ENCODE data around the gene UNC45A. TPM values are rescaled to one million over a fixed set of nuclear protein-coding genes. Genes with fewer than 3 reads are reported as not detected.

The UNC45A gene
- total RNA-seq, 1 donor from 2014 or later: 56.2 TPM

DNA sequence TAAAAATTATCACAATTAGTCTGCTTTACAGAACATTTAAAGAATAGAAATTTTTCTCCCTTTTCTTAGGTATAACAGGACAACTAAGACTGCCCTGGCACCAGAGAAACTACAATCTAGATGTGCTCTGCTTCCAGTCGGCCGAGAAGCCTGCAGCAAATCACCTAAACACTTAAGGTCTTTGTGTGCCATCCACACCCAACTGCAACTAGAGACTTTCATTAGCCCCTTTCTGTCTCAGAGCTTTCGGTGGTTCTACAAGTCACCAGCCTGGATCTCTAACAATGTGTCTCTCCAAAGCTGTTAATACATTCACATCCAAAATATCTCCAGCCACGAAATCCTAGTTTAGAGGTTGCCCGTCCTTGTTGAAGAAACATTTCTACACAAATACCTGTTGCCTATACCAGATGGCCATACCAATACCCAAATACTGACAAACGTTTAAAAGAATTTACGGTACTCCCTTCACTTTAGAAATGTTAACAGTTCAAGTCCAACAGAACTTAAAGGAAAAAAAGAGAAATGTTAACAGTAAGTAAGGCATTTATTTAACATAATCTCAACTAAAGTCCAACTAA lies 52.6 kb downstream of the UNC45A start:
- H4K20me1 ChIP-seq (ENCODE audit: insufficient read depth, low read length): peaks cover 4% of the 10 kb centered on the region

DNA sequence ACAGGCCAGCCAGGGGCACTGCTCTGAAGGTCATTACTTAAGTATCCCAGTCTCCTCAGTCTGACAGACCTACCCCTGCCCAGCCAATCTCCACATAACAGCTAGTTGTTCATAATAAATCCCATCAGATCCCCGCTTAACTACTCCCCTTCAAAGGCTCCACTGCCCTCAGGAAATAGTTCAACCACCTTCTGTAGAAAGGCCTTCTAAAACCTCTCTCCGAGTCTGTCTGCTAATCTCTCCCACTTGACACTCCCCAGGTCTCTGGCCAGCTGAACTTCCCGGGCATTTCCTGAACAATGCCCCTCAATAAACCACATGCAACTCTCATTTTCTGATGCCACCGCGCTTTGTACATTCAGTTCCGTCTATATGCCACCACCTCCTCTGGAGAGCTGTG lies 53.2 kb downstream of the UNC45A start:
- no peak overlapping the region for H3K4me2 ChIP-seq (ENCODE audit: low read length)
- TF ChIP-seq, protein P1, sequence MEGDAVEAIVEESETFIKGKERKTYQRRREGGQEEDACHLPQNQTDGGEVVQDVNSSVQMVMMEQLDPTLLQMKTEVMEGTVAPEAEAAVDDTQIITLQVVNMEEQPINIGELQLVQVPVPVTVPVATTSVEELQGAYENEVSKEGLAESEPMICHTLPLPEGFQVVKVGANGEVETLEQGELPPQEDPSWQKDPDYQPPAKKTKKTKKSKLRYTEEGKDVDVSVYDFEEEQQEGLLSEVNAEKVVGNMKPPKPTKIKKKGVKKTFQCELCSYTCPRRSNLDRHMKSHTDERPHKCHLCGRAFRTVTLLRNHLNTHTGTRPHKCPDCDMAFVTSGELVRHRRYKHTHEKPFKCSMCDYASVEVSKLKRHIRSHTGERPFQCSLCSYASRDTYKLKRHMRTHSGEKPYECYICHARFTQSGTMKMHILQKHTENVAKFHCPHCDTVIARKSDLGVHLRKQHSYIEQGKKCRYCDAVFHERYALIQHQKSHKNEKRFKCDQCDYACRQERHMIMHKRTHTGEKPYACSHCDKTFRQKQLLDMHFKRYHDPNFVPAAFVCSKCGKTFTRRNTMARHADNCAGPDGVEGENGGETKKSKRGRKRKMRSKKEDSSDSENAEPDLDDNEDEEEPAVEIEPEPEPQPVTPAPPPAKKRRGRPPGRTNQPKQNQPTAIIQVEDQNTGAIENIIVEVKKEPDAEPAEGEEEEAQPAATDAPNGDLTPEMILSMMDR (IDR thresholded peaks at IDR 0.05; ENCODE audit: insufficient read depth, low read depth, low read length): no peak
- no peak for TF ChIP-seq EZH2 (IDR thresholded peaks at IDR 0.05; ENCODE audit: insufficient read depth, low read length)
- no peaks in the 10 kb centered on the region for H3K4me1 ChIP-seq (ENCODE audit: insufficient read depth, low read length)
- H3K79me2 ChIP-seq (ENCODE audit: insufficient read depth, low read length): peaks cover 99% of the 10 kb centered on the region
- H4K20me1 ChIP-seq (ENCODE audit: insufficient read depth, low read length): peaks cover 4% of the 10 kb centered on the region
- no peaks in the 10 kb centered on the region for H3K9me3 Mint-ChIP-seq (ENCODE audit: unreplicated experiment)
- H3K27me3 ChIP-seq (ENCODE audit: insufficient read depth, low read length): no peaks in the 10 kb centered on the region
- peaks cover 7% of the 10 kb centered on the region for H3K36me3 ChIP-seq (ENCODE audit: insufficient read depth, low read length)
- H3K9ac ChIP-seq (ENCODE audit: low read length): no peak overlapping the region
- peak overlapping the region; percentile 22 for H3K4me3 Mint-ChIP-seq (ENCODE audit: unreplicated experiment)
- H3K27ac Mint-ChIP-seq (ENCODE audit: unreplicated experiment): no peak overlapping the region
- H3K27ac ChIP-seq (ENCODE audit: low read depth, low read length): no peak overlapping the region
- peaks cover 10% of the 10 kb centered on the region for H3K4me1 Mint-ChIP-seq (ENCODE audit: low read depth, unreplicated experiment)
- no peak for DNase-seq (ENCODE audit: low read depth)
- no peak for FAIRE-seq
- no peaks in the 10 kb centered on the region for H3K9me3 ChIP-seq (ENCODE audit: insufficient read depth, low read depth, low read length)
- H3K27me3 Mint-ChIP-seq (ENCODE audit: low read depth, unreplicated experiment): no peaks in the 10 kb centered on the region
- H3K4me3 ChIP-seq (ENCODE audit: insufficient read depth, low read depth, low read length): no peak overlapping the region
- no peak overlapping the region for H2AFZ ChIP-seq (ENCODE audit: low read depth, low read length)
- no peaks in the 10 kb centered on the region for H3K36me3 Mint-ChIP-seq (ENCODE audit: low read depth, unreplicated experiment)

More for the DNA sequence above, 52.6 kb downstream of the UNC45A start:
- Mint-ChIP-seq H3K9me3 (ENCODE audit: unreplicated experiment) (no peaks in the 10 kb centered on the region), H3K4me3 (ENCODE audit: unreplicated experiment) (no peak overlapping the region), H3K36me3 (ENCODE audit: low read depth, unreplicated experiment) (no peaks in the 10 kb centered on the region), H3K27ac (ENCODE audit: unreplicated experiment) (no peak overlapping the region), H3K27me3 (ENCODE audit: low read depth, unreplicated experiment) (no peaks in the 10 kb centered on the region), H3K4me1 (ENCODE audit: low read depth, unreplicated experiment) (peaks cover 13% of the 10 kb centered on the region)
- H2AFZ ChIP-seq (ENCODE audit: low read depth, low read length): peak overlapping the region; percentile 50
- H3K9ac ChIP-seq (ENCODE audit: low read length): peak overlapping the region; percentile 12
- H3K4me3 ChIP-seq (ENCODE audit: insufficient read depth, low read depth, low read length): no peak overlapping the region
- DNase-seq (ENCODE audit: low read depth) (no peak), FAIRE-seq (no peak)
- peaks cover 95% of the 10 kb centered on the region for H3K79me2 ChIP-seq (ENCODE audit: insufficient read depth, low read length)
- no peaks in the 10 kb centered on the region for H3K4me1 ChIP-seq (ENCODE audit: insufficient read depth, low read length)
- TF ChIP-seq EZH2 (IDR thresholded peaks at IDR 0.05; ENCODE audit: insufficient read depth, low read length): no peak
- TF ChIP-seq, protein P1 (IDR thresholded peaks at IDR 0.05; ENCODE audit: insufficient read depth, low read depth, low read length): no peak
- peaks cover 10% of the 10 kb centered on the region for H3K36me3 ChIP-seq (ENCODE audit: insufficient read depth, low read length)
- H3K27me3 ChIP-seq (ENCODE audit: insufficient read depth, low read length): no peaks in the 10 kb centered on the region
- no peak overlapping the region for H3K27ac ChIP-seq (ENCODE audit: low read depth, low read length)
- peak overlapping the region; percentile 31 for H3K4me2 ChIP-seq (ENCODE audit: low read length)
- H3K9me3 ChIP-seq (ENCODE audit: insufficient read depth, low read depth, low read length): no peaks in the 10 kb centered on the region

DNA sequence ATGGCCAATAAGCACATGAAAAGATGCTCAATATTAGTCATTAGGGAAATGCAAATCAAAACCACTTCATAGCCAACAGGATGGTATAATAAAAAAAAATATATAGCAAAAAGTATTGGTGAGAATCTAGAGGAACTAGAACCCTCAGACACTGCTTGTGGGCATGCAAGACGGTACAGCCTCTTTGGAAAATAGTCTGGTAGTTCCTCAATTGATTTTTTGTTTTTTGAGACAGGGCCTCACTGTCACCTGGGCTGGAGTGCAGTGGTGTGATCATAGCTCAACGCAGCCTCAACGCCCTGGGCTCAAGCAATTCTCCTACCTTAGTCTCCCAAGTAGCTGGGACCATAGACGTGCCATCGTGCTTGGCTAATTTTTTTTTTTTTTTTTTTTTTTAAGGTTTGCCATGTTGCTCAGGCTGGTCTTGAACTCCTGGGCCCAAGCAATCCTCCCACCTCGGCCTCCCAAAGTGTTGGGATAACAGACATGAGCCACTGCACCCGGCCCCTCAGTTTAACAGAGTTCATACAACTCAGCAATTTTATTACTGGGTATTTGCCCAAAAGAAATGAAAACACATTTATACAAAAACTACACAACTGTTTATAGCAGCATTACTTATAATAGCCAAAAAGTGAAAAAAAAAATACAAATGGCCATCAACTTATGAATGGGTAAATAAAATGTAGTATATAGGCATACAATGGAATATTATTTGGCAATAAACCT lies 54.1 kb downstream of the UNC45A start:
- no peak overlapping the region for H3K4me3 ChIP-seq (ENCODE audit: insufficient read depth, low read depth, low read length)
- no peak overlapping the region for H3K27ac ChIP-seq (ENCODE audit: low read depth, low read length)
- no peak overlapping the region for H3K4me2 ChIP-seq (ENCODE audit: low read length)
- Mint-ChIP-seq H3K36me3 (ENCODE audit: low read depth, unreplicated experiment) (no peaks in the 10 kb centered on the region), H3K9me3 (ENCODE audit: unreplicated experiment) (no peaks in the 10 kb centered on the region), H3K27me3 (ENCODE audit: low read depth, unreplicated experiment) (no peaks in the 10 kb centered on the region), H3K4me3 (ENCODE audit: unreplicated experiment) (no peak overlapping the region), H3K4me1 (ENCODE audit: low read depth, unreplicated experiment) (peaks cover 10% of the 10 kb centered on the region), H3K27ac (ENCODE audit: unreplicated experiment) (no peak overlapping the region)
- H3K36me3 ChIP-seq (ENCODE audit: insufficient read depth, low read length): no peaks in the 10 kb centered on the region
- no peaks in the 10 kb centered on the region for H3K9me3 ChIP-seq (ENCODE audit: insufficient read depth, low read depth, low read length)
- FAIRE-seq (no peak), DNase-seq (ENCODE audit: low read depth) (no peak)
- peaks cover 99% of the 10 kb centered on the region for H3K79me2 ChIP-seq (ENCODE audit: insufficient read depth, low read length)
- TF ChIP-seq, protein P1 (IDR thresholded peaks at IDR 0.05; ENCODE audit: insufficient read depth, low read depth, low read length): no peak
- H3K4me1 ChIP-seq (ENCODE audit: insufficient read depth, low read length): no peaks in the 10 kb centered on the region
- H4K20me1 ChIP-seq (ENCODE audit: insufficient read depth, low read length): peaks cover 4% of the 10 kb centered on the region
- no peak overlapping the region for H3K9ac ChIP-seq (ENCODE audit: low read length)
- no peak overlapping the region for H2AFZ ChIP-seq (ENCODE audit: low read depth, low read length)
- no peaks in the 10 kb centered on the region for H3K27me3 ChIP-seq (ENCODE audit: insufficient read depth, low read length)

Measured in astrocyte (in vitro differentiated cells and primary cell).